ENCODE data around the gene GLB1L2. TPM values are rescaled to one million over a fixed set of nuclear protein-coding genes. Genes with fewer than 3 reads are reported as not detected.

Gene GLB1L2
- total and polyA plus RNA-seq, 2 of the 4 experiments (the other 2 are of a cell fraction): under 0.01 to 0.26 TPM

DNA sequence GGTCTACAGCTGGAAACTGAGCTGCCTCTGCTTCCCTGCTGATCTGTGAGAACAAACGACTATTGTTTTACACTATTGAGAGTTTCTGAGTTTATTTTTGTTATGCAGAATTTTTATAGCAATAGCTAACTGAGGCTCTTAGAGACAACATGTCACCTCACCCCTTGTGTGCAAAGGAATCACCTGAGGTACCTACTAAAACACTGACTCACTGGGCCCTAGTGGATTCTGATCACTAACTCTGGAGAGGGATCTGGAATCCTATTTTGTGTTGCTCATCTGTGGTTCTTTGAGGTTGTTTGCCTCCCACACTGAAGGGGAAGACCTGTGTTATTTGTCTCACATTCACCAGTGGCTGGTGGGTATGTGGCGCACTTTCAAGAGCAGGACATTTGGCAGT is 93.6 kb downstream of the GLB1L2 start:
- H4K91ac ChIP-seq (ENCODE audit: insufficient read depth, low read depth, low read length): no peak overlapping the region
- H3K36me3 ChIP-seq (ENCODE audit: control insufficient read depth, insufficient read depth, low read length): no peaks in the 10 kb centered on the region
- in situ Hi-C loops (cut with MboI; ENCODE audit: low sequenced_read_pairs): no loop called here
- H2BK5ac ChIP-seq (ENCODE audit: low read depth, low read length, poor library complexity, severe bottlenecking): no peak overlapping the region
- no peak overlapping the region for H2BK15ac ChIP-seq (ENCODE audit: low read depth, low read length)
- no peak overlapping the region for H3K14ac ChIP-seq (replicated peaks; ENCODE audit: low read depth, low read length)
- H2BK120ac ChIP-seq (ENCODE audit: low read depth, low read length): no peak overlapping the region
- H3K27me3 ChIP-seq (ENCODE audit: control insufficient read depth, insufficient read depth, low read length): no peaks in the 10 kb centered on the region
- H3K9me3 ChIP-seq (ENCODE audit: control insufficient read depth, insufficient read depth, low read length): peaks cover 41% of the 10 kb centered on the region
- no peak overlapping the region for H3K4ac ChIP-seq (ENCODE audit: low read depth, low read length)
- H2AK9ac ChIP-seq (replicated peaks; ENCODE audit: low read depth, low read length, poor library complexity): no peak overlapping the region
- no peak overlapping the region for H3K18ac ChIP-seq (ENCODE audit: low read depth, low read length)
- 100% methylated on average over 1 of the region's 2 CpGs; no CpG with 5 or more reads in 1 of the 2 experiments for WGBS, 2 experiments (ENCODE audit: extremely low coverage in 2 of 2, insufficient read length in 1 of 2)
- no peak for TF ChIP-seq BHLHE40 (IDR thresholded peaks at IDR 0.05; ENCODE audit: low read depth, low read length)
- TF ChIP-seq RCOR1 (IDR thresholded peaks at IDR 0.05; ENCODE audit: insufficient replicate concordance, low read length): no peak
- no peak for TF ChIP-seq POLR2A (IDR thresholded peaks at IDR 0.05; ENCODE audit: low read depth, low read length)
- TF ChIP-seq MXI1 (IDR thresholded peaks at IDR 0.05; ENCODE audit: borderline replicate concordance, low read depth, low read length): no peak
- no peak for TF ChIP-seq RAD21 (IDR thresholded peaks at IDR 0.05; ENCODE audit: low read length)
- TF ChIP-seq MAZ (IDR thresholded peaks at IDR 0.05; ENCODE audit: borderline replicate concordance, low read depth, low read length): no peak
- TF ChIP-seq CHD1 (IDR thresholded peaks at IDR 0.05; ENCODE audit: low read depth, low read length): no peak
- TF ChIP-seq RFX5 (IDR thresholded peaks at IDR 0.05; ENCODE audit: low read depth, low read length): no peak
- TF ChIP-seq, protein P1, sequence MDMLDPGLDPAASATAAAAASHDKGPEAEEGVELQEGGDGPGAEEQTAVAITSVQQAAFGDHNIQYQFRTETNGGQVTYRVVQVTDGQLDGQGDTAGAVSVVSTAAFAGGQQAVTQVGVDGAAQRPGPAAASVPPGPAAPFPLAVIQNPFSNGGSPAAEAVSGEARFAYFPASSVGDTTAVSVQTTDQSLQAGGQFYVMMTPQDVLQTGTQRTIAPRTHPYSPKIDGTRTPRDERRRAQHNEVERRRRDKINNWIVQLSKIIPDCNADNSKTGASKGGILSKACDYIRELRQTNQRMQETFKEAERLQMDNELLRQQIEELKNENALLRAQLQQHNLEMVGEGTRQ (IDR thresholded peaks at IDR 0.05; ENCODE audit: low read depth, low read length): no peak
- TF ChIP-seq MAFK (IDR thresholded peaks at IDR 0.05; ENCODE audit: low read depth, low read length): no peak
- TF ChIP-seq, protein P2, sequence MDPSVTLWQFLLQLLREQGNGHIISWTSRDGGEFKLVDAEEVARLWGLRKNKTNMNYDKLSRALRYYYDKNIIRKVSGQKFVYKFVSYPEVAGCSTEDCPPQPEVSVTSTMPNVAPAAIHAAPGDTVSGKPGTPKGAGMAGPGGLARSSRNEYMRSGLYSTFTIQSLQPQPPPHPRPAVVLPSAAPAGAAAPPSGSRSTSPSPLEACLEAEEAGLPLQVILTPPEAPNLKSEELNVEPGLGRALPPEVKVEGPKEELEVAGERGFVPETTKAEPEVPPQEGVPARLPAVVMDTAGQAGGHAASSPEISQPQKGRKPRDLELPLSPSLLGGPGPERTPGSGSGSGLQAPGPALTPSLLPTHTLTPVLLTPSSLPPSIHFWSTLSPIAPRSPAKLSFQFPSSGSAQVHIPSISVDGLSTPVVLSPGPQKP (IDR thresholded peaks at IDR 0.05; ENCODE audit: borderline replicate concordance, low read depth, low read length): no peak
- no peak for TF ChIP-seq NFE2L2 (IDR thresholded peaks at IDR 0.05; ENCODE audit: low read depth, low read length)
- no peak for TF ChIP-seq CEBPB (IDR thresholded peaks at IDR 0.05; ENCODE audit: low read depth, low read length)
- TF ChIP-seq, protein P3, sequence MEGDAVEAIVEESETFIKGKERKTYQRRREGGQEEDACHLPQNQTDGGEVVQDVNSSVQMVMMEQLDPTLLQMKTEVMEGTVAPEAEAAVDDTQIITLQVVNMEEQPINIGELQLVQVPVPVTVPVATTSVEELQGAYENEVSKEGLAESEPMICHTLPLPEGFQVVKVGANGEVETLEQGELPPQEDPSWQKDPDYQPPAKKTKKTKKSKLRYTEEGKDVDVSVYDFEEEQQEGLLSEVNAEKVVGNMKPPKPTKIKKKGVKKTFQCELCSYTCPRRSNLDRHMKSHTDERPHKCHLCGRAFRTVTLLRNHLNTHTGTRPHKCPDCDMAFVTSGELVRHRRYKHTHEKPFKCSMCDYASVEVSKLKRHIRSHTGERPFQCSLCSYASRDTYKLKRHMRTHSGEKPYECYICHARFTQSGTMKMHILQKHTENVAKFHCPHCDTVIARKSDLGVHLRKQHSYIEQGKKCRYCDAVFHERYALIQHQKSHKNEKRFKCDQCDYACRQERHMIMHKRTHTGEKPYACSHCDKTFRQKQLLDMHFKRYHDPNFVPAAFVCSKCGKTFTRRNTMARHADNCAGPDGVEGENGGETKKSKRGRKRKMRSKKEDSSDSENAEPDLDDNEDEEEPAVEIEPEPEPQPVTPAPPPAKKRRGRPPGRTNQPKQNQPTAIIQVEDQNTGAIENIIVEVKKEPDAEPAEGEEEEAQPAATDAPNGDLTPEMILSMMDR (conservative IDR thresholded peaks at IDR 0.05; ENCODE audit: low read depth, low read length): no peak
- TF ChIP-seq SMC3 (IDR thresholded peaks at IDR 0.05; ENCODE audit: low read depth, low read length): no peak
- TF ChIP-seq FOS (IDR thresholded peaks at IDR 0.05; ENCODE audit: low read depth, low read length): no peak
- H2BK20ac ChIP-seq (ENCODE audit: low read depth, low read length): no peak overlapping the region
- H3K9me1 ChIP-seq (ENCODE audit: insufficient read depth, low read length): no peaks in the 10 kb centered on the region
- H2AFZ ChIP-seq (replicated peaks; ENCODE audit: low read length, poor library complexity): no peak overlapping the region
- no peak for DNase-seq
- ChIA-PET CTCF (no interaction called here), POLR2A (ENCODE audit: unreplicated experiment) (no interaction called here)
- no peak overlapping the region for H3K9ac ChIP-seq (ENCODE audit: low read depth, low read length)
- no peak overlapping the region for H3K4me3 ChIP-seq (ENCODE audit: insufficient read depth, low read depth, low read length)
- dilution Hi-C loops (cut with HindIII; ENCODE audit: low sequenced_read_pairs, unreplicated experiment): no loop called here
- H4K5ac ChIP-seq (ENCODE audit: low read depth, low read length): no peak overlapping the region
- intact Hi-C loops (cut with micrococcal nuclease): no loop called here
- H3K79me1 ChIP-seq (ENCODE audit: low read depth in 1 of 2, low read length in 2 of 2): no peaks in the 10 kb centered on the region
- no TSS peak for BruUV-seq (replicated peaks)
- no peak overlapping the region for H3K56ac ChIP-seq (ENCODE audit: extremely low read depth, insufficient read depth, low read length)
- no peak overlapping the region for H3K23ac ChIP-seq (ENCODE audit: low read depth, low read length)
- no peaks in the 10 kb centered on the region for H4K20me1 ChIP-seq (ENCODE audit: insufficient read depth, low read length)
- ATAC-seq (ENCODE audit: low read depth): no peak
- no peaks in the 10 kb centered on the region for H3K4me1 ChIP-seq (ENCODE audit: control insufficient read depth, insufficient read depth, low read length)
- H3K27ac ChIP-seq (ENCODE audit: insufficient read depth, low read length): no peak overlapping the region
- no peak overlapping the region for H4K8ac ChIP-seq (ENCODE audit: low read depth in 2 of 2, low read length in 2 of 2)
- no peak overlapping the region for H3K4me2 ChIP-seq (ENCODE audit: low read depth, low read length)
- H2AK5ac ChIP-seq (ENCODE audit: low read depth, low read length): no peak overlapping the region
